RWPE2 (cell line): ENCODE data around the gene APOC1.
A peak's percentile ranks its signal among the peaks of the same experiment; 100 is the strongest.

Source experiments
- ATAC-seq: fragments of 200-7000 bp; cut with Tn5 transposase; 3 replicates; pipeline ENCODE4 v1.9.1; 2021; ENCODE audit warnings: low read depth
- DNase-seq: peaks from one replicate; pipeline ENCODE4 v3.0.0-alpha.2; 2020; ENCODE audit warnings: low spot score
- H3K27ac ChIP-seq: fragments of 450-650 bp; 2 replicates; pipeline ENCODE4 v1.5.1; 2017; ENCODE audit warnings: mild to moderate bottlenecking; ENCODE audit not compliant: poor library complexity, severe bottlenecking
- H3K27me3 ChIP-seq: fragments of 250-450 bp; sonication (Bioruptor Pico); 2 replicates; pipeline ENCODE4 v1.5.1; 2021; ENCODE audit warnings: mild to moderate bottlenecking, moderate library complexity; ENCODE audit not compliant: insufficient read depth, poor library complexity, severe bottlenecking
- H3K36me3 ChIP-seq: fragments of 250-450 bp; sonication (Bioruptor Pico); 2 replicates; pipeline ENCODE4 v1.5.1; 2020; ENCODE audit warnings: low read depth, mild to moderate bottlenecking, moderate library complexity
- H3K4me1 ChIP-seq: fragments of 250-450 bp; sonication (Bioruptor Pico); 2 replicates; pipeline ENCODE4 v1.5.1; 2021; ENCODE audit warnings: mild to moderate bottlenecking, moderate library complexity; ENCODE audit not compliant: insufficient read depth, poor library complexity, severe bottlenecking
- H3K4me3 ChIP-seq: fragments of 250-450 bp; sonication (Bioruptor Pico); 2 replicates; pipeline ENCODE4 v1.5.1; 2021; ENCODE audit warnings: mild to moderate bottlenecking, moderate library complexity; ENCODE audit not compliant: severe bottlenecking
- H3K9me3 ChIP-seq: fragments of 250-450 bp; sonication (Bioruptor Pico); 2 replicates; pipeline ENCODE4 v1.5.1; 2021; ENCODE audit warnings: mild to moderate bottlenecking, moderate library complexity; ENCODE audit not compliant: severe bottlenecking
- TF ChIP-seq, protein P1 (sequence below): fragments of 450-650 bp; IDR thresholded peaks from one replicate; pipeline ENCODE4 v1.5.1; 2017; ENCODE audit warnings: mild to moderate bottlenecking, moderate library complexity; ENCODE audit not compliant: poor library complexity, severe bottlenecking

APOC1 gene

DNA sequence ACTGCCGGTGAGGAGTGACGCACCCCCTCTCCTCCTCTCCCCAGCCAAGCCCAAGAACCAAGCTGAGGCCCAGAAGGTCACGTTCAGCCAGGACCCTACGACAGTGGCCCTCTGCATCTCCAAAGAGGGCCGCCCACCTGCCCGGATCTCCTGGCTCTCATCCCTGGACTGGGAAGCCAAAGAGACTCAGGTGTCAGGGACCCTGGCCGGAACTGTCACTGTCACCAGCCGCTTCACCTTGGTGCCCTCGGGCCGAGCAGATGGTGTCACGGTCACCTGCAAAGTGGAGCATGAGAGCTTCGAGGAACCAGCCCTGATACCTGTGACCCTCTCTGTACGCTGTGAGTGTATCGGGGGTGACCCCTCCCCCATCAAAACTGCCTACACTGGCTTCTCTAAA lies 42.6 kb upstream of the APOC1 start:
- Histone ChIP-seq H3K27ac (no peak overlapping the region), H3K4me1 (peaks cover 3% of the 10 kb centered on the region), H3K27me3 (no peaks in the 10 kb centered on the region), H3K4me3 (no peak overlapping the region), H3K36me3 (peaks cover 50% of the 10 kb centered on the region), H3K9me3 (no peaks in the 10 kb centered on the region)
- DNase-seq (no peak), ATAC-seq (no peak)
- TF ChIP-seq, protein P1, sequence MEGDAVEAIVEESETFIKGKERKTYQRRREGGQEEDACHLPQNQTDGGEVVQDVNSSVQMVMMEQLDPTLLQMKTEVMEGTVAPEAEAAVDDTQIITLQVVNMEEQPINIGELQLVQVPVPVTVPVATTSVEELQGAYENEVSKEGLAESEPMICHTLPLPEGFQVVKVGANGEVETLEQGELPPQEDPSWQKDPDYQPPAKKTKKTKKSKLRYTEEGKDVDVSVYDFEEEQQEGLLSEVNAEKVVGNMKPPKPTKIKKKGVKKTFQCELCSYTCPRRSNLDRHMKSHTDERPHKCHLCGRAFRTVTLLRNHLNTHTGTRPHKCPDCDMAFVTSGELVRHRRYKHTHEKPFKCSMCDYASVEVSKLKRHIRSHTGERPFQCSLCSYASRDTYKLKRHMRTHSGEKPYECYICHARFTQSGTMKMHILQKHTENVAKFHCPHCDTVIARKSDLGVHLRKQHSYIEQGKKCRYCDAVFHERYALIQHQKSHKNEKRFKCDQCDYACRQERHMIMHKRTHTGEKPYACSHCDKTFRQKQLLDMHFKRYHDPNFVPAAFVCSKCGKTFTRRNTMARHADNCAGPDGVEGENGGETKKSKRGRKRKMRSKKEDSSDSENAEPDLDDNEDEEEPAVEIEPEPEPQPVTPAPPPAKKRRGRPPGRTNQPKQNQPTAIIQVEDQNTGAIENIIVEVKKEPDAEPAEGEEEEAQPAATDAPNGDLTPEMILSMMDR: no peak

DNA sequence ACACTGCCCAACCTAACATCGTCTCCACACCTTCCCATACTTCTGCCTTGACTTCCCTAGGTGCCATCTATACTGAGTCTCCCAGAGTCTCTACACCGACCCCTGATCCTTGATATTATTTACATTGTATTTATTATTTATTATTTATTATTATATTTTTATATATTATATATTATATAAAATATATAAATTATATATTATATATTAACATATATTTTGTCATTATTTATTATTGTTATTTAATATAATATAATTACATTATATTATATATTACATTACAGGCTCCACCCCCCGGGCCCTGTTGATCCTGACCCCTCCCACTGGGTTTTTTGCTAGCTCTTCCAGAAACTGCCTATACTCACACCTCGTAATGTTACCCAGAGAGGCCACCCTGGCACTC lies 41.7 kb upstream of the APOC1 start:
- Histone ChIP-seq H3K4me3 (no peak overlapping the region), H3K9me3 (no peaks in the 10 kb centered on the region), H3K27ac (no peak overlapping the region), H3K4me1 (peaks cover 3% of the 10 kb centered on the region), H3K36me3 (peaks cover 50% of the 10 kb centered on the region), H3K27me3 (no peaks in the 10 kb centered on the region)
- TF ChIP-seq, protein P1: no peak
- no peak for ATAC-seq
- DNase-seq: no peak

DNA sequence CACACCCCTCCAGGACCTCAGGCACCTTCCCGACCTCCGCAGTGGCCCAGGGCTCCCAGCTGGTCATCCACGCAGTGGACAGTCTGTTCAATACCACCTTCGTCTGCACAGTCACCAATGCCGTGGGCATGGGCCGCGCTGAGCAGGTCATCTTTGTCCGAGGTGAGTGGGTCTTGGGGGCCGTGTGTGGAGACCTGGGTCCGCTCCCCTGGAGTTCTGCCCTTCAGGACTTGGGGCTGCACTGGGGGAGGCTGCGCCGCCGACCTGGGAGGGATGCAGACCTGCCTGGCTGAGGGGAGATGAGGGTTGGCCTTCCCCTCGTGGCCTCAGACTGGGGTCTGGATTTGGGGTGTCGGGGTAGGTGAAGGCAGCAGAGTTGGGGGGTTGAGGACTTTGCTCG lies 40.1 kb upstream of the APOC1 start:
- Histone ChIP-seq H3K27ac (no peak overlapping the region), H3K4me3 (no peak overlapping the region), H3K4me1 (peaks cover 3% of the 10 kb centered on the region), H3K9me3 (no peaks in the 10 kb centered on the region), H3K36me3 (peaks cover 50% of the 10 kb centered on the region), H3K27me3 (no peaks in the 10 kb centered on the region)
- TF ChIP-seq, protein P1: no peak
- ATAC-seq (no peak), DNase-seq (no peak)

DNA sequence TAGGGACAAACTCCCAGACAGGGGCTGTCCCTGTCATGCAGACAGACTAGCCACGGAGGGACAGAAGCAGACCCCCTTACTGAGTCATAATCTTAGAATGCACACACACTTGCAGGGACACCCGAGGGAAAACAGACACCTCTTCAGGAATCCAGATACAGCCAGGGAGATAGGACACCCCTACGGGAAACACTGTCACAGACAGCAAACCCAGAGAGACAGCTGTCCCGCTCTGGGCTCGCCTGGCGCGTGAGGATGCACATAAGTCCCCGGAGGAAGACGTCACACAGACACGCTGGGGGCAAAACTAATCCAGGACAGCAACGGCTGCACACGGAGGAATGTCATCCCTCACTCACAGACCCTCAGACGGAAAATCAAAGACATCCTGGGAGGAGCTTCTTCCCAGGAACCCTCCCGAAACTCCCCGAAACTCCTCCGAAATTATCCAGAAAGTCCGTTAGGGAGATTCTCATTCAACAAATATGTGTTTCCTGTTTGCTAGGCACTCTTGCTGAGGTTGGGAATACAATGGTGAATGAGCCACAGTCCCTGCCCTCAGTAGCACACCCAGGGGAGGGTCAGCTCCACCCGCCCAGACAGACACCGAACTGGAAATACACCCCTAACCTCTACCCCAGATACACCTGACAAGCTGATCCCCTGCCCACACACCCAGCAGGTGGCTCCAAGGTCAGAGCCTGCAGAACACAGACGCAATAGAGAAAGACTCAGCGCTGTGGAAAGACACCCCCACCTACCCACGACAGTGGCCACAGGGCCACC lies 38.5 kb upstream of the APOC1 start:
- no peak for DNase-seq
- peak overlapping the region; percentile 39 for H3K27ac ChIP-seq
- TF ChIP-seq, protein P1: no peak
- no peaks in the 10 kb centered on the region for H3K27me3 ChIP-seq
- peaks cover 3% of the 10 kb centered on the region for H3K4me1 ChIP-seq
- H3K9me3 ChIP-seq: no peaks in the 10 kb centered on the region
- H3K36me3 ChIP-seq: peaks cover 50% of the 10 kb centered on the region
- ATAC-seq: peak; percentile 45; the same call in 2 of the 3 replicates
- no peak overlapping the region for H3K4me3 ChIP-seq

DNA sequence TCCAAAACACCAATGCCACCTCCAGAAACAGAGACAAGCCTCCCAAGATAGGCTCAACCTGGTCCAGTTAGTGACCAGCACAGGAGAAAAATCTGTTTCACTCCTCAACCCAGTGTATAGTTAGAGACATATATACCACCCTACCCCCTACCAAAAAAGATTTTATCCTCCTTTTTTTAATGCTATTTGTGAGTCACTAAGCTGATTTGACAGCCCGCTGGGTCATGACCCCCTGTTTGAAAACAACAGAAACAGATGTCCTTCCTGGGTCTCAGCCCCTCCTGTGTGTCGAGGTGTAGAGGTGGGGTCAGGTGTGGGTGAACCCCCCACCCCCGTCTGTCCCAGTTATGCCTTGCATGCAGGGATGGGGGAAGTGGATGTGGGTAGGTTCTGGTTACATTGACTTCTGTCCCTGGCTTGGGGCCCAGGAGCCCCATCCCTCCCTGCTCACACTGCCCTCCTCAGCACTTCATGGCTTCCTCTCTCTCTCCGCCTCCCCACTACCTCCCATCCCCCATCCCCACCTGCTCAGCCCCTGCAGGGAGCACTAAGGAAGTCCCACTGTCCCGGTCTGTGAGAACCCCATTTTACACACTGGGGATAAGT lies 37.4 kb upstream of the APOC1 start:
- TF ChIP-seq, protein P1: no peak
- no peak for ATAC-seq
- Histone ChIP-seq H3K4me3 (no peak overlapping the region), H3K27ac (peak overlapping the region; percentile 39), H3K9me3 (no peaks in the 10 kb centered on the region), H3K4me1 (peaks cover 3% of the 10 kb centered on the region), H3K36me3 (peaks cover 42% of the 10 kb centered on the region), H3K27me3 (no peaks in the 10 kb centered on the region)
- no peak for DNase-seq
